Measurements from ENCODE around the gene ZBTB32.

The ZBTB32 gene

GRCh38 chr19:35740108-35740422, 35.7 kb downstream of the ZBTB32 start:
- Histone ChIP-seq H3K27ac (peak overlapping the region; percentile 79 to 90), H3K4me1 (peaks cover 0 to 35% (median 22%) of the 10 kb centered on the region in 4 donors), H3K36me3 (peaks cover 15 to 48% (median 39%) of the 10 kb centered on the region in 3 donors), H3K9me3 (no peaks in the 10 kb centered on the region), H3K4me3 (peak overlapping the region; percentile 58 to 72), H3K27me3 (no peaks in the 10 kb centered on the region)
- intact Hi-C loops (cut with DNase I; ENCODE audit: low total_unique reads): no loop called here
- no peak for DNase-seq
- TF ChIP-seq CTCF (IDR thresholded peaks at IDR 0.05): no peak

- TF ChIP-seq CTCF (IDR thresholded peaks at IDR 0.05): no peak
- Histone ChIP-seq H3K27ac (peak overlapping the region; percentile 79 to 90), H3K4me1 (peaks cover 0 to 35% (median 22%) of the 10 kb centered on the region in 4 donors), H3K36me3 (peaks cover 15 to 43% (median 34%) of the 10 kb centered on the region in 3 donors), H3K4me3 (peak overlapping the region; percentile 58 to 72), H3K9me3 (no peaks in the 10 kb centered on the region), H3K27me3 (no peaks in the 10 kb centered on the region)
- DNase-seq: peak; percentile 99
- intact Hi-C loops (cut with DNase I; ENCODE audit: low total_unique reads): no loop called here
These were observed 36.3 kb downstream of the ZBTB32 start for GRCh38 chr19:35740423-35741202.

GRCh38 chr19:35741203-35741515, 36.8 kb downstream of the ZBTB32 start:
- H3K27ac ChIP-seq: peak overlapping the region; percentile 79 to 90
- DNase-seq: no peak
- H3K9me3 ChIP-seq: no peaks in the 10 kb centered on the region
- no peaks in the 10 kb centered on the region for H3K27me3 ChIP-seq
- H3K4me3 ChIP-seq: peak overlapping the region; percentile 58 to 72
- intact Hi-C loops (cut with DNase I; ENCODE audit: low total_unique reads): no loop called here
- H3K36me3 ChIP-seq: peaks cover 15 to 37% (median 28%) of the 10 kb centered on the region in 3 donors
- peaks cover 0 to 40% (median 26%) of the 10 kb centered on the region in 4 donors for H3K4me1 ChIP-seq
- no peak for TF ChIP-seq CTCF (IDR thresholded peaks at IDR 0.05)

GRCh38 chr19:35742121-35742724, 37.9 kb downstream of the ZBTB32 start, which contains the start of gene IGFLR1:
TSS of gene IGFLR1 (minus strand) at chr19:35742452. CDS start at chr19:35741180, 1,272 bp downstream.
- intact Hi-C loops (cut with DNase I; ENCODE audit: low total_unique reads): no loop called here
- no peak for TF ChIP-seq CTCF (IDR thresholded peaks at IDR 0.05)
- H3K4me1 ChIP-seq: peaks cover 0 to 47% (median 32%) of the 10 kb centered on the region in 4 donors
- H3K9me3 ChIP-seq: no peaks in the 10 kb centered on the region
- H3K4me3 ChIP-seq: peak within 1 kb of the TSS; percentile 58 to 72
- H3K36me3 ChIP-seq: peaks cover 15 to 27% (median 17%) of the 10 kb centered on the region in 3 donors
- H3K27me3 ChIP-seq: no peaks in the 10 kb centered on the region
- no peak for DNase-seq
- H3K27ac ChIP-seq: peak within 1 kb of the TSS; percentile 79 to 90

GRCh38 chr19:35743640-35744429, 39.5 kb downstream of the ZBTB32 start:
- Histone ChIP-seq H3K27me3 (no peaks in the 10 kb centered on the region), H3K27ac (peak overlapping the region; percentile 98 to 99), H3K4me1 (peaks cover 0 to 54% (median 39%) of the 10 kb centered on the region in 4 donors), H3K9me3 (no peaks in the 10 kb centered on the region), H3K36me3 (peaks cover under 1 to 11% (median 1%) of the 10 kb centered on the region in 3 donors), H3K4me3 (peak overlapping the region in 1 of 2 donors; percentile 96)
- intact Hi-C loops (cut with DNase I; ENCODE audit: low total_unique reads): no loop called here
- no peak for DNase-seq
- no peak for TF ChIP-seq CTCF (IDR thresholded peaks at IDR 0.05)
